ENCODE results near the gene SPOUT1. TPM values are rescaled to one million over a fixed set of nuclear protein-coding genes. Genes with fewer than 3 reads are reported as not detected.
"Not testable (repeated sequence)": the region's sequence is repeated elsewhere in the genome, so short reads cannot be mapped to it uniquely, and the experiment has no call there.

SPOUT1 gene
- total RNA-seq, 4 donors from 2014 or later, result 4.4 to 34.2 (median 17.3) TPM

DNA sequence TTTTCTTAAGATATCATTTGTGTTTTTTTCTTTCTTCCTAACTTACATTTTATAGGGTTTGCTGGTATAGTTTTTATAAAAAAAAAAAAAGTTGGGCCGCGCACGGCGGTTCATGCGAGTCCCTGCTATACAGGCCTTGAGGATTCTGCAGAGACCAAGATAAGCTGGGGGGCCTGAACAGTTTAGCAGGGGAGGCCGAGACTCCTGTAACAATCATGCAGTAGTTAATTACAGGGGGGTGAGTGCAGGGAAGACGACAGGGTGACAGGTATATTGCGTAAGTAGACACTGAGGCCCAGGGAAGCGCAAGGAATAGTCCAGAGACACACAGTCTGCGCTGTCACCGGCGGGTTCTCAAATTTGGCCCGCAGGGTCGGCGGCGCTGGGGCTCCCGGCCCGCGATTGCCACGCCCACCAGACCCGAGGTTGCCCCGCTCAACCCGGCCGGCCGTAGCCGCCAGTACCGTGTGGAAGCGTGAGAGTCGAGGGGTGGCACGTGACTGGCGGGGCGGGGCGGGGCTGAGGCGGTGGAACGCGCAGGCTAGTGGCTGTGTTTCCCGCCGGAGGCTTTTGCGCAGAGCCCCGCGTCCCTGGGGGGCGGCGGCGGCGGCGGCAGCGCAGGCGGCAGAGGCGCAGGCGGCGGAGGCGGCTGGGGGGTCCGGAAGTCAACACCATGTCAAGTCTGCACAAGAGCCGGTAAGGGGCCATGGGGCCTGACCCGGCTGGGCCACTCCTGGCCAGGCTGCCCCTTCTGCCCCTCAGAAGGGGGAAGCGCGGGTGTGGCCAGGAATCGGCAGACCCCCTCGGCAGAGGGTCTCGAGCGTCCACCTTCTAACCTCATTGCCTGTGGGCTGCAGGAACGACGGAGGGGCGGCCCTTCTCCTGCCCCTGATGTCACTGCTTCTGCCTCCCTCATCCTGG is 42.7 kb downstream of the SPOUT1 start, which contains the start of gene TBC1D13:
TBC1D13 (plus strand) TSS at position 573 of the 921 bp plus-strand sequence; CDS start at position 674, 101 bp downstream.
- intact Hi-C loops (cut with DNase I; ENCODE audit: low total_unique reads), result no loop called here

DNA sequence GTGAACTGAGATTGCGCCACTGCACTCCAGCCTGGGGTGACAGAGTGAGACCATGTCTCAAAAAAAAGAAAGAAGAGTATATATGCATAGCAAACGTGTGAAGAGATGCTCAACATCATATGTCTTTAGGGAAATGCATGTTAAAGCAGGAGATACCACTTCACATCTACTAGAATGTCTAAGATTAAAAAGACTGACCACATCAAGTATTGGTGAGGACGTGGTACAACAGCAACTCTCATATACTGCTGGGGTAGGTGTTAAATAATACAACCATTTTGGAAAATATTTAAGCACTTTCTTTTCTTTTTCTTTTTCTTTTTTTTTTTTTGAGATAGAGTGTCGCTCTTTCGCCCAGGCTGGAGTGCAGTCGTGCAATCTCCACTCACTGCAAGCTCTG is 44.2 kb downstream of the SPOUT1 start:
- Histone ChIP-seq H3K36me3 (no peaks in the 10 kb centered on the region), H3K4me1 (peaks cover 0 to 4% of the 10 kb centered on the region in 2 donors), H3K9me3 (no peaks in the 10 kb centered on the region), H3K27ac (no peak overlapping the region), H3K27me3 (no peaks in the 10 kb centered on the region), H3K4me3 (no peak overlapping the region)
- no peak for DNase-seq
- TF ChIP-seq POLR2A (IDR thresholded peaks at IDR 0.05), result no peak
- TF ChIP-seq, protein P1, sequence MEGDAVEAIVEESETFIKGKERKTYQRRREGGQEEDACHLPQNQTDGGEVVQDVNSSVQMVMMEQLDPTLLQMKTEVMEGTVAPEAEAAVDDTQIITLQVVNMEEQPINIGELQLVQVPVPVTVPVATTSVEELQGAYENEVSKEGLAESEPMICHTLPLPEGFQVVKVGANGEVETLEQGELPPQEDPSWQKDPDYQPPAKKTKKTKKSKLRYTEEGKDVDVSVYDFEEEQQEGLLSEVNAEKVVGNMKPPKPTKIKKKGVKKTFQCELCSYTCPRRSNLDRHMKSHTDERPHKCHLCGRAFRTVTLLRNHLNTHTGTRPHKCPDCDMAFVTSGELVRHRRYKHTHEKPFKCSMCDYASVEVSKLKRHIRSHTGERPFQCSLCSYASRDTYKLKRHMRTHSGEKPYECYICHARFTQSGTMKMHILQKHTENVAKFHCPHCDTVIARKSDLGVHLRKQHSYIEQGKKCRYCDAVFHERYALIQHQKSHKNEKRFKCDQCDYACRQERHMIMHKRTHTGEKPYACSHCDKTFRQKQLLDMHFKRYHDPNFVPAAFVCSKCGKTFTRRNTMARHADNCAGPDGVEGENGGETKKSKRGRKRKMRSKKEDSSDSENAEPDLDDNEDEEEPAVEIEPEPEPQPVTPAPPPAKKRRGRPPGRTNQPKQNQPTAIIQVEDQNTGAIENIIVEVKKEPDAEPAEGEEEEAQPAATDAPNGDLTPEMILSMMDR (IDR thresholded peaks at IDR 0.05), result no peak
- intact Hi-C loops (cut with DNase I; ENCODE audit: low total_unique reads), result no loop called here

More for the DNA sequence above, 42.7 kb downstream of the SPOUT1 start, which contains the start of gene TBC1D13:
- Histone ChIP-seq H3K4me1 (peaks cover 0 to 4% of the 10 kb centered on the region in 2 donors), H3K27ac (peak within 1 kb of the TSS; percentile 86 to 89), H3K27me3 (no peaks in the 10 kb centered on the region), H3K9me3 (no peaks in the 10 kb centered on the region), H3K36me3 (no peaks in the 10 kb centered on the region), H3K4me3 (peak within 1 kb of the TSS; percentile 79 to 95)
- TF ChIP-seq, protein P1 (IDR thresholded peaks at IDR 0.05), result peak in 1 of 4 experiments; percentile 26
- TF ChIP-seq POLR2A (IDR thresholded peaks at IDR 0.05), result peak; percentile 53 to 68
- DNase-seq, result peak; percentile 87 to 88

GRCh38 chr9:128782669-128783068 is 46.9 kb downstream of the SPOUT1 start:
- intact Hi-C loops (cut with DNase I; ENCODE audit: low total_unique reads), result no loop called here
- H3K27me3 ChIP-seq, result no peaks in the 10 kb centered on the region
- H3K36me3 ChIP-seq, result no peaks in the 10 kb centered on the region
- no peak overlapping the region for H3K27ac ChIP-seq
- H3K9me3 ChIP-seq, result no peaks in the 10 kb centered on the region
- DNase-seq, result no peak
- TF ChIP-seq, protein P1 (IDR thresholded peaks at IDR 0.05), result no peak
- TF ChIP-seq POLR2A (IDR thresholded peaks at IDR 0.05), result no peak
- H3K4me3 ChIP-seq, result no peak overlapping the region
- H3K4me1 ChIP-seq, result no peaks in the 10 kb centered on the region

GRCh38 chr9:128781187-128782070 is 48.2 kb downstream of the SPOUT1 start:
- H3K36me3 ChIP-seq, result no peaks in the 10 kb centered on the region
- no peaks in the 10 kb centered on the region for H3K4me1 ChIP-seq
- H3K9me3 ChIP-seq, result no peaks in the 10 kb centered on the region
- intact Hi-C loops (cut with DNase I; ENCODE audit: low total_unique reads), result no loop called here
- no peak for DNase-seq
- no peak overlapping the region for H3K4me3 ChIP-seq
- TF ChIP-seq POLR2A (IDR thresholded peaks at IDR 0.05), result no peak
- TF ChIP-seq, protein P1 (IDR thresholded peaks at IDR 0.05), result no peak
- H3K27me3 ChIP-seq, result no peaks in the 10 kb centered on the region
- H3K27ac ChIP-seq, result no peak overlapping the region

DNA sequence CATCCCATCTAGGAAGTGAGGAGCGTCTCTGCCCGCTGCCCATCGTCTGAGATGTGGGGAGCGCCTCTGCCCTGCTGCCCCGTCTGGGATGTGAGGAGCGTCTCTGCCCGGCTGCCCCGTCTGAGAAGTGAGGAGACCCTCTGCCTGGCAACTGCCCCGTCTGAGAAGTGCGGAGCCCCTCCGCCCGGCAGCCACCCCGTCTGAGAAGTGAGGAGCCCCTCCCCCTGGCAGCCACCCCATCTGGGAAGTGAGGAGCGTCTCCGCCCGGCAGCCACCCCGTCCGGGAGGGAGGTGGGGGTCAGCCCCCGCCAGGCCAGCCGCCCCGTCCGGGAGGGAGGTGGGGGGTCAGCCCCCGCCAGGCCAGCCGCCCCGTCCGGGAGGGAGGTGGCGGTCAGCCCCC is 49.5 kb downstream of the SPOUT1 start:
- H3K4me1 ChIP-seq; H3K4me3 ChIP-seq; intact Hi-C loops (cut with DNase I; ENCODE audit: low total_unique reads); H3K27ac ChIP-seq; H3K36me3 ChIP-seq; DNase-seq; H3K27me3 ChIP-seq; H3K9me3 ChIP-seq: not testable (repeated sequence)
